ENCODE data around the gene PPP1R15B.

PPP1R15B gene

DNA sequence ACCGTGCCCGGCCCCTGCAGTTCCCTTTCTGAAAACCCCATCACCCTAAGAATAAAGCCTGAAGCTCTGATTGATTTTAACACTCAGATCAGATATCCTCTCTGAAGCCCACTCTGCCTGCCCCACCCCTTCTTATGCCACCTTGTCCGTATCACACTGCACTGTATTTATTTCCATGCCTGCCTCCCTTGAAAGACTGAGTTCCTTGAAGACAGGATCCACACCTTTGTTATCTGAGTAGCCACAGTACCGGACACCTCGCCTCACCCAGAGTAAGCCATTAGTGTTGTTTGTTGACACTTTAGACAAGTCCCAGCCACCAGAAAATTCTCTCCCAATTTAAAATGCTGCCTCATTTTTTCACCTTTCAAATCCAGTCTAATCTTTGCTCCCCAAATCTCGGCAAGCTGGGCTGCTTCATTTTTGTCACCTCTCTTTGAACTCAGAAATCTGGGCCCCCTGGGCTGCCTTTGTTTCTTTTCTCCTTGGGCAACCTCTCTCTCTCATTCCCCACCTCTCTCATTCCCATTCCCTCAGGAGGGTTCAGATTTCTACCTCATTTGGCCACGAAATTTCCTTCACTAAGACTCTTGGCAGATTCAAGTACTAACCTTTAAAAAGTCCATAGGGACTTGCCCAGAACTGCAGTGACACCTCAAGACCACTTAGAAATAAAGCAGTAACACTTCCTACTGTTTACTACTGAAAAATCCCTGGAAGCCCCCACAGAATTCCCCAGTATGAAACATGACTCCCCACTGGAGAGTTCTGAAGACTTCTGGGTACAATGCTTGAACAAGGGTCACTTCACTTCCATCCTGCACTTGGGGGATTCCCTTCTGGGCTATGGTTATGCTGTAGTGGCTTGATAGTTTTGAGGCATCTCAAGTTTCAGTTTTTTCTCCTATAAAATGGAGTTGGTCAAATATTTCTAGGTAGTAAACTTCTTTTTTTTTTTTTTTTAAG lies 8.7 kb upstream of the PPP1R15B start:
- DNase-seq = no peak

DNA sequence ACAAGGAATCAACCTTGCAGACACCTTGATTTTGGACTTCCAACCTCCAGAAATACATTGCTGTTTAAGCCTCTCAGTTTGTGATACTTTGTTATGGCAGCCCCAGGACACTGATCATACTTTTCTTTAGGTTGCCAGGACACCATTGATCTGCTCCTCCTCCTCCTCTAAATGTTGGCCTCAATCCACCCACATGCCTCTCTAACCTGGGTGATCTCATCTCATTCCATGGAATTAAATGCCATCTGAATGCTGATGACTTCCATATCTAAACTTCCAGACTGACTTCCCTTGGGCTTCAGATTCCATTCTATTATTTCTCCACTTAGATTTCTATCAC lies 7.4 kb upstream of the PPP1R15B start:
- peak; percentile 28 for DNase-seq

DNA sequence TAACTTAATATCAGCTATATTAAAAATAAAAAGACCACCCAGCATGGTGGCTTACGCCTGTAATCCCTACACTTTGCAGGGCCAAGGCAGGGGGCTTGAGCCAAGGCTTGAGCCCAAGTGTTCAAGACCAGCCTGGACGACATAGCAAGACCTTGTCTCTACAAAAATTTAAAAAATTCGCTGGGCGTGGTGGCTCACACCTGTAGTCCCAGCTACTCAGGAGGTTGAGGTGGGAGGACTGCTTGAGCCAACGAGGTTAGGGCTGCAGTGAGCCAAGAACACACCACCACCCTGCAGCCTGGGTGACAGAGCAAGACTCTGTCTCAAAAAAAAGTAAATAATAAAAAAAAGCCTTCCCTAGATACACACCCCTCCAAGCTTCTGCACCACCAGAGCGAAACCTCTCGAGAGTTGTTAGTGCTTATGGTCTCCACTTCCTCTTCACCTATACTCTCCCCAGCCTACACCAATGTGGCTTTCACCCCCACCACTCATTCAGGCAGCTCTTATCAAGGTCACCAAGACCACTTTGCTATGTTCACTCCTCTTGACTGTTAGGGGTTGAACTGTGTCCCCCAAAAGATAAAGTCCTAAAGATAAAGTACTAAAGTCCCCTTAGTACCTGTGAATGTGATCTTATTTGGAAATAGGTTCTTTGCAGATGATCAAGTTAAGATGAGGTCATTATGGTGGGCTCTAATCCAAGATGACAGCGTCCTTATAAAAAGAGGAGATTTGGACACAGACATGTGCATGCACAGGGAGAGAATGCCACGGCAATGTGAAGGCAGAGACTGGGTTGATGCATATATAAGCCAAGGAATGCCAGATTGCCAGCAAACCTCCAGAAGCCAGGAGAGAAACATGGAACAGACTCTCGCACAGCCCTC lies 6.8 kb upstream of the PPP1R15B start:
- no peak for DNase-seq

DNA sequence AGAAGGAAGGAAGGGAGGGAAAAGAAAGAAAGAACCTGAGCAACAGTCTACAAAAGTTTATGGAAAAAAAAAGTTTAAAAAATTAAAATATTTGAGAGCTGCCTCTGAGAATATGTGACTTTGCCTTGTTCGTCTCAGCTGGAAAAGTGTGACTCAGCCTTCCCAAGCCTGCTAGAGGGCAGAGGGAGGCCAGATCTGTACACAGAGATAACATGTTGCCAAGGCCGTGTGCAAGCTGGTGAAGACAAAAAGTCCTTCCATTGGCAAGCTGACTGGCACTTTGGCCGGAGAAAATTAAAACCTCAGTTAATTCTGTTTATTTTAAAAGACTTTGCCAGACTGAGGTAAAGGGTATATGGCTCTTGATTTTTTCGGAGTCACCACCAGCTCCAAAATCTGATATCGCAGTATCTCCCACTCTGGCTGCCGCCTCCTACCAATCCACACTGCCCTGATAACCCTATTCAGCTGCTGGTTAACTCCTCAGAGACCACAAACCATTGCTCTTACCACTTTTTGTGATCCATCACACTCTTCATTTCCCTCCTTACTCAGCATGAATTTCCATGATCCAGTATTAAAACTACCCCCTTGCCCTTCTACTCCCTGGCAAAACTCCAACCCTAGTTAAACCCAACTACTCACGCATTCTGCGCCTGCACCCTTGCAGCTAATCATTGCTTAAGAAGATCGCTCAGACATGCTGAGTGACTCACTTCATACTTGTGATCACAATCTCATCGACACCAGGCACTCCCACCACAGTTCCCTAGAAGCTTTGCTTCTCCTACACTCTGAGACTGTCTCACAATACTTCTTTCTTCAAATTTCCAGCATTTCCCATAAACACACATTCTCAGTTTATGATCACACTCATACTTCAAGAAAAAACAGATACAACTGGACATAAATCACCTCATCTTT lies 5.7 kb upstream of the PPP1R15B start:
- peak; percentile 47 for DNase-seq

DNA sequence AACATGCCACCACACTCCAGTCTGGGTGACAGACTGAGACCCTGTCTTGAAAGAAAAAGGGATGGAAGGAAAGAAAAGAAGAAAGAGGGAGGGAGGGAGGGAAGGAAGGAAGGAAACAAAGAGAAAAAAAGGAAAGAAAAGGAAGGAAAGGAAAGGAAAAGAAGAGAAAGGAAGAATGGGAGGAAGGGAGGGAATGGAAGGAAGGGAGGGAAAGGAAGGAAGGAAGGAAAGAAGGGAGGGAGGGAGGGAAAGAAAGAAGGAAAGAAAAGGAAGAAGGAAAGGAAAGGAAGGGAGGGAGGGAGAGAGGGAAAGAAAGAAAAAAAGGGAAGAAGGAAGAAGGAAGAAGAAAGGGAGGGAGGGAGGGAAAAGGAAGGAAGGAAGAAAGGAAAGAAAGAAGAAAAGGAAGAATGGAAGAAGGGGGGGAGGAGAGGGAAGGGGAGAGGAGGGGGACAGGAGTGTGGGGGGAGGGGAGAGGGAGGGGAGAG lies 5.0 kb upstream of the PPP1R15B start:
- DNase-seq = no peak

DNA sequence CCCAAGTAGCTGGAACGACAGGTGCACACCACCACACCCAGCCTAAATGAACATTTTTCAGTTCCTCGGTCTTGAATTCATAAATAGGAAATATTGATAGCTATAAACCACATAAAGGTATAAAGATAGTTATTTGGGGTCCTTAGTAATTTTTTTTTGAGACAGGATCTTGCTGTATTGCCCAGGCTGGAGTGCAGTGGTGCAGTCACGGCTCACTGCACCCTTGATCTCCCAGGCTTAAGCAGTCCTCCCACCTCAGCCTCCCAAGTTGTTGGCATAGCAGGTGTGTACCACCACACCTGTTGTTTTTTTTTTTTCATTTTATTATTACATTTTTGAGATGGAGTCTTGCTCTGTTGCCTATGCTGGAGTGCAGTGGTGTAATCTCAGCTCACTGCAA lies 3.7 kb upstream of the PPP1R15B start:
- no peak for DNase-seq

DNA sequence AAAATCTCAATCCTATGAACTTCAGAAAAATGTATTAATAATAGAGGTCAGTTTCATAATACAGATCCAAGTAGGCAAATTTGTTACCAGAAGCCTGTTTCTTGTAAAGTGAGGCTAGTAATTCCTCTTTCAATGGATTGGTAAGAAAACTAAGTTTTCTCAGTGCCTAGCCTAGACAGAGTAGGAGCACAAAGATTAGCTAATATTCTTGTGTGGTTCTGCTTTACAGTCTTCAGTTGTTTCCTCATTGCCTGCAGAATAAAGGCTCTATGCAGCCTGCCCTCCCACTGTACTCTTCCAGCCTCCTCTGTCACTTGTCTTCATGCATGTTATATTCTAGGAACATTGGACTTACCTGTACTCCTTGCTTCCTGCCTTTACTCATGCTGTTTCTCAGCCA lies 2.4 kb upstream of the PPP1R15B start:
- no peak for DNase-seq

DNA sequence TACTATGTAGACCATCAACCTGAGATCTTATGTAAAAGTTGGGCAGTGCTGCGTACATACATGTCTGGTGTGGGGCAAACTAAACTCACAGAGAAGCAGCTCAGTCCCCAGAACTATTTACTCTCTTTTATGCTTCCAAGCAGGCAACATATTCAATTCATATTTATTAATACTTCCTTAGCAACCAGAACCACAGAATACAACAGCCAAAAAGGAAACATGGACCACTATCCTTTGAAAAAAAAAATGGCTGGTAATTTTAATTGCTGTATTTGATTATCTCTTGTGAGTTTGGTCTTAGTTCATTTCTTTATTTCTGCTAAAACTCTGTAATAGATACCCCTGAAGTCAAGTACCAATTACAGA lies 1.5 kb upstream of the PPP1R15B start:
- DNase-seq = no peak

DNA sequence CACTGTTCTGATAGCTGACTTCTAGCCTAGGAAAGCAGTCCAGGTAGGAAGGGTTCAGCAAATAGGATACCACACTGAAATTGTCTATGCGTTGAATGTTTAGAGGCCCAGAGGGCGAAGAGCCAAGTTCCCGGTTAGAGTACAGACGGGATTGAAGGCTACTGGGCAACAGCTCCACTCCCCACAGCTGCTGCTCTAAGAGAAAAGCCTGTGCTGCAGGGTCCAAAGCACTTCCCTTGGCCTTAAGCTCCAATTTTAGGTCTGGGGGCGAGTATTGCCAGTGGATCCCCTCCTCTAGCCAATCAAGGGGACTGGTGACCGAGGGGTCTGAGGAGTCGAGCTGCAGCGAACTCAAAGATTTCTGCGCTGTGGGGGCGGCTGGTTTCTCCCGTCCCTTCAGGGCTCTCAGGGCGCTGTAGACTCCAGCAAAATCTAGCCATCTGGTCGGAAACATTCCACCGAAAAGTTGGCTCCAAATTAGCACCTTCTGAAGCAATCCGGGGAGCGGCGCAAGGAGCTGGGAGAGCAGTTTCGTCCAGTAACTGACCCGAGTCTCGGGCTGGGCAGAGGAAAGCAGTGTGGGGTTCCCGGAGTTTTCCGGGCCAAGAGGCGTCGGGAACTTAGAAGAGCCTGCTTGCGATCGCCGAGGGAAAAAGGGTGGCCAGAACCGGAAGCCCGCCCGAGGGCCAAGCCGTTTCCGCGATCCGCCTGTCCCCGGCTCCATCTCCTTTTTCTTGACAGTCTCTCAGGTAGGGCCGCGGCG lies 748 bp downstream of the PPP1R15B start:
- DNase-seq = no peak

DNA sequence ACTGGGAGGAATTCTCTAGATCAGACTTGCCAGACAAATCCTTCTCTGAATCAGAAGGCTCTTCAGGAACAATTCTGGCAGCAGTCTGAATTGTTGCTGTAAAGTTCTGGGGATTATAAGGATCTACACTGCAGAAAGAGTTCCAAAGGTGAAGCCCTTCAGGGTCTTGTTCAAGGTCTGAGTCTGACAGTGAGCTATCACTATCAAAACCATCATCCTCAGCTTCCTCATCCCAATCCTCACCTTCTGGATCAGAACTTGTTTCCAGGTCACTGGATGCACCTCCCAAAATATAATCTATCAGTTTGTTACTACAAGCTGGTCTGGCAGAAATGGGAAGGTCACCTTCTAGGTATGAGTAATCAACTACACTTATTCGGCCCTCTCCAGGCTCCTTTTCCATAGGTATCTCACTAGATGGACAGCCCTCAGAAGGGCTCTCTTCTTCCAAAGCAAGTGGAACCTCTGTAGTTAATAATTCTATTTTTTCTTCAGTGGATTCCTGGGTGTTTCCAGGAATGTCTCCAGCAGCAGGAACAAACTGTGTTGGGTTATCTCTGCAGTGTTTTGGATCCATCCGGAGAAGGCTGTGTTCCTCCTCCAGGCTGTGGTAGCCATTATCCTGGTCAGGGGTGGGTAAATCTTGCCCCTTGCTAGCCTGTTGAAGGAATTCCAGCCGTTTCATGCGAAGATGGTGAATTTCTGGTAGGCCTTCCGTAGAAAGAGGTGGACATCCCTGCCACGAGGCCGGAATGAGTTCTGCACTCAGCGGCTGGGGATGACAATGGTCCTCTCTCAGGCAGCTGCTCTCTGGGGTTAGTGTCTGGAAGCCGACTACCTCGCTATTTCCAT lies 1.6 kb downstream of the PPP1R15B start:
- DNase-seq = no peak

DNA sequence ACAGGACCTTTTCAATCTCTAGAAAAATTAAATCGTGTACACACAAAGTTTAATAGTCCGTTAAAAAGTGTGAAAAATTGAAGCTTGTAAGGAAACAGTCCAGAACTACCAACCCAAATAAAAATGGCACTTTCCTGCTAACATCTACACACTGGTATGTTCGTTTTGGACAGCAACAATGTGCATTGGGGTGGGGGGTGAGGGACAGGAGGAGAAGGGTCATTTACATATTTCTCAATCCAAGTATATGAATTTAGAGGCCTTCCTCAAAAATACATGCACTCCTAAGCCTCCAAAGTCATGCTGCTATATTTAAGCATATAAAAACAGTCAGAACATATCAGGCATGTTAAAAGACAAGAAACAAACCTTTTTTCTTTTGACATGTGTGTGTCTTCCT lies 2.5 kb downstream of the PPP1R15B start:
- DNase-seq = no peak

DNA sequence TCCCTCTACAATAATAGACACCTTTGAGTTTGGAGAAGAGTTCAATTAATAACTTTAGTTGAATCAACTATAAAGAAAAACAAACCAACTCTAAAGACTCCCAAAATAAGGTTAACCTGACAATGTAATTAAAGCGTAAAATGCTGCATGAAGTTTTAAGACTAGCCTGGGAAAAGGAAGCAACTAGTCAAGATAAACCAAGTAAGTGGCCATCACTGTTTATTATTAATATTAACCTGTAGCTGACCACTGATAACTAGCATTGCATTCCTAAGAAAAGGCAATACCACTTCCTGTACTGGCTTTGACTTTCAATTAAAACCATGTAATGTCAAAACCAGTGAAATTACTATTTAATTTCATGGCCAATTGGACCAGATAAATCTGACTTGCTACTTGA lies 3.0 kb downstream of the PPP1R15B start:
- no peak for DNase-seq

DNA sequence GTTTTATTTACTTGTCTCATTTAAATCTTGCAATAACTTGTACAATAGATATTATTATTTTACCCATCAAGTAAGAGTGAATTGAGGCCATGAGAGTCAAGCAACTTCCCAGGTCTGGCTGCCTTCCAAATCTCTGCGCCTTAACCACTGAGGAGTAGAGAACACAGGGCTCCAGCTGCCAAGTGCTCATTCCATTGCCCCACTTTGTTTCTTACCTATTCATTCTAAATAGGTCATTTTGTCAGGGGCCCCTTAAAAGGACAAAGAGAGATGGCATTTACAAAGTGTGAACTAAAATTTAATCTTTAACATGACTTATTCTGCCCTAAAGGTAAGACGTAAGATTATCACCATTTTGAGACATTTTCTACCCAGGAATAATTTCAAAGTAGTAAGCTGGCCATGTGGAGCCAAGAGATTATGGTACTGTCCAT lies 3.5 kb downstream of the PPP1R15B start:
- peak; percentile 18 for DNase-seq

DNA sequence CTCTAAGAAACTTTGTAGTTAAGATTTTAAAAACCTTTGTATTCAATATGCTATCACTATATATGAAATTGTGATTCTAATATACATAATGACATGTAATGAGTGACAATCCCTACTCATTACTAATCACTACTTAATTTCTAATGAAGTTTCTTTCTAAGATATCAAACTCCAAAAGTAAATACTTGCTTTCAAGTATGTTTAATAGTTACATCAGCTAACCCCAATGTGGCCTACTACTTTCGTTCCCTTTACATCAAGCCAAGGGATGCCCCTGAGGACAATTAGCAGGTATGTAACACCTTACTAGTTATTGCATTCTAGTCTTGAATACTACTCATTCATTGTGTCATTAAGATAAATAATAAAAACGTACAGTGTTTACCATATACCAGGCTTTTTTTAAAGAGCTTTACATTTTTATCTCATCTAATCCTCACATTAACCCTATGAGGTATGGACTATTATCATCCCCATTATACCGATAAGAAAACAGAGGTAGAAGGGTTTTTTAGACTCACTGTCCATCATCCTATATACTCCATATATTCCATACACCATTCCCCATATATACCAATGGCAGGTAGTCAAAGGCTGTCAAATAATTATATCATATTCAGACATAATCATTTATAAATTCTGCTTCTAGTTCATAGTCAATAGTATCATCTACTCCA lies 4.2 kb downstream of the PPP1R15B start:
- no peak for DNase-seq

DNA sequence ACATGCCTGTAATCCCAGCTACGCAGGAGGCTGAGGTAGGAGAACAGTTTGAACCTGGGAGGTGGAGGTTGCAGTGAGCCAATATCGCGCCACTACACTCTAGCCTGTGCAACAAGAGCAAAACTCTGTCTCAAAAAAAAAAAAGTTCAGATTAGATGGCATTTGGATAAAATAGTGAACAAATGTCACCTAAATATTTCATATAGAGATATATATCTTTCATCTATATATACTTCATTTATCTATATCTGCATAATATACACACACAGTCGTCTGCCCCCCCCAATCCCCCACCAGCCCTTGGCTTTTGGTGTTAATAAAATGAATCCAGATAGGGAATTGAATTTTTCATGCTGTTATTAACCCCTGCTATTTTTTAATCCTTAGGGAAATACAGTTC lies 5.0 kb downstream of the PPP1R15B start:
- no peak for DNase-seq

DNA sequence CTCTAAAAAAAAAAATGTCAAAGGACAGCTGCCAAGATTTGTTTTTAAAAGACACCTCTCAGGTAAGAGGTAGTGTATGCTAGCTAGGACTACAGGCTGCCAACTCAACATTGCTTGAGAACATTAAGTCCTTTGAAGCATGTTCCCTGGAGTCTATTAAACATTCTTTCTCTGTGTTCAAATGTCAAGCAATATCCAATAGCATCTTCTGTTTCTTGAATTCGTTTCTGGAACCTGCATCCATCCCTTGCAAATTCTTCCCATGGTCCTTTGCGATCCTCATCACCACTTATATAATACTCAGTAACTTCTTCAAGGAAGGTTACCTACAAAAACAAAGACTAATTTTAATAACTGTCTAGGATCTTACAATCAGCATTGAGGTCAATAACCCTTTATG lies 5.6 kb downstream of the PPP1R15B start:
- no peak for DNase-seq

DNA sequence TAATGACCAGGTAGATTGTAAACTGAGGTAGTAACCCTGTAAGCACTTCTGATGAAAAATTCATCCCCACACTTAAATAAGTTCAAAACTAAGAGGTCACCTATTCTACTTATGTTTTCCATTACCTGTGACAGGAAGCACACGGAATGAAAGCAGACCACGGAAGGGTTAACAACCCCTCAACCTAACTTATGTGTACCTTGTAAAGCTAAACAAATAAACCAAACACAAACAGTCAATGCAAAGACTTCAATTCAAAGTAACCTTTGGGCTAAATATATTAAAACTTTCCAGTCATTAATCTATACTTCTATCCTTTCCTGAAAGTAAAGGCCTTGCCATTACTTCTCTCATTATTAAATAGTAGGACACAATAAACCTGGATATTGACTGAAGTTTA lies 7.0 kb downstream of the PPP1R15B start:
- DNase-seq = no peak

DNA sequence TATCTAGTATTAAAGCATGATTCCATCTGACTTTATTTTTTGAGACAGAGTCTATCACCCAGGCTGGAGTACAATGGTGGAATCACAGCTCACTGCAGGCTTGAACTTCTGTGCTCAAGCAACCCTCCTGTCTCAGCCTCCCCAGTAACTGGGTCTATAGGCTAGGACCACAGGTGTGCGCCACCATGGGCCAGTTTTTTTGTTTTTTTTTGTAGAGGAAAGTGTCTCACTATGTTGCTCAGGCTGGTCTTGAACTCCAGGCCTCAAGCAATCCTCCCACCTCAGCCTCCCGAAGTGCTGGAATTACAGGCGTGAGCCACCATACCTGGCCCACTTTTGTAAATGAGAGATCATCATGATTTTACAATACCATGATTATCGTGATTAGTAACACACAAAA lies 9.2 kb downstream of the PPP1R15B start:
- no peak for DNase-seq

DNA sequence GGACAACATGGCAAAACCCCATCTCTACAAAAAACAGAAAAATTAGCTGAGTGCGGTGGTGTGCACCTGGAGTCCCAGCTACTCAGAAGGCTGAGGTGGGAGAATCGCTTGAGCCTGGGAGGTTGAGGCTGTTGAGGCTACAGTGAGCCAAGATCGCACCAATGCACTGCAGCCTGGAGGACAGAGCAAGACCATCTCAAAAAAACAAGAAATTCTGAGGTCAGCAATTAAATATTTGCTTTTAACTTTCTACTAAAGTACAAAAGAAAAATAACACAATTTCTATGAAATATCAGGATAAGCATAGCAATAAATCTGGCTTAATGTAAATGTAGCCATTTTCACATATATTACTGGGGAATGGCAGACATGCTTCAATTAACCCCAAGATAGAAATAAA lies 9.9 kb downstream of the PPP1R15B start:
- no peak for DNase-seq

DNA sequence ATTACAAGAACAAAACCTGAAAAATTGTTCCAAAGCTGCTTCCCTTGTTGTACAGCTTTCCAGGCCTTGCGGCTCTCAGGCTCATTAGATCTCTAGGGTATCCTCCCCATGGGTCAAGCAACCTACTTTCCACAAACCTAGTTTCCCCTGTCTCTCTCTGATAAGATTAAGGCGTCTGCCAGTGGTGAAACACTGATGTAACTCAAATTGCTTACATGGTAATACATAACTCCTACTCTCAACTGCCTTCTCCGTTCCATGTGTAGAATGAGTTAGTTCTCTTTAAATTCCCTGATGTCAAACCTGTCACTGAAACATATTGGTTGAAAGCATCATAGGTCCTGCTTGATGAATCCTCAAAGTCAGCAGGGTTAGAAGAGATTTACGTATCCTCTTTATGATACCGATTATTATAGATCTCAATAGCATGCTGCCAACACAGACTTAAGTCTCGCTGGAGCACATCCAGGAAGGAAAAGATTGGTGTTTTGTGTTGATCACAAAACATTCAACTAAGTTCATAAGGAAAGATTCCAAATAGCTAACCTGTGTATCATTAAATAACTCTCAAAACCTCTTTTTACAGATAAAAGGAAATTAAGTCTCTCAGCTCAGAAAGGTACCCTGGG lies 10.6 kb downstream of the PPP1R15B start:
- DNase-seq = no peak

Measured in NCI-H446 treated with DMSO at 0.1 percent for 48 hours (cell line).